ENCODE results near the gene BABAM1. TPM values are rescaled to one million over a fixed set of nuclear protein-coding genes. Genes with fewer than 3 reads are reported as not detected.

The BABAM1 gene
- total and polyA plus RNA-seq, 3 donors from 2014 or later = 93.2 to 110 (median 95.4) TPM

- Histone ChIP-seq H3K27ac (peak overlapping the region; percentile 64 to 74), H3K4me1 (peaks cover 29% of the 10 kb centered on the region), H3K36me3 (ENCODE audit: low read depth, missing control alignments) (no peaks in the 10 kb centered on the region), H3K9me3 (no peaks in the 10 kb centered on the region), H3K27me3 (no peaks in the 10 kb centered on the region), H3K4me3 (peak overlapping the region; percentile 79 to 98)
- no peak for DNase-seq
- intact Hi-C loops (cut with DNase I; ENCODE audit: low total_unique reads) = no loop called here
- 6% methylated on average over 13 to 23 of the region's 23 CpGs for WGBS, 2 donors
- no peak for TF ChIP-seq POLR2A (IDR thresholded peaks at IDR 0.05)
- TF ChIP-seq, protein P1, sequence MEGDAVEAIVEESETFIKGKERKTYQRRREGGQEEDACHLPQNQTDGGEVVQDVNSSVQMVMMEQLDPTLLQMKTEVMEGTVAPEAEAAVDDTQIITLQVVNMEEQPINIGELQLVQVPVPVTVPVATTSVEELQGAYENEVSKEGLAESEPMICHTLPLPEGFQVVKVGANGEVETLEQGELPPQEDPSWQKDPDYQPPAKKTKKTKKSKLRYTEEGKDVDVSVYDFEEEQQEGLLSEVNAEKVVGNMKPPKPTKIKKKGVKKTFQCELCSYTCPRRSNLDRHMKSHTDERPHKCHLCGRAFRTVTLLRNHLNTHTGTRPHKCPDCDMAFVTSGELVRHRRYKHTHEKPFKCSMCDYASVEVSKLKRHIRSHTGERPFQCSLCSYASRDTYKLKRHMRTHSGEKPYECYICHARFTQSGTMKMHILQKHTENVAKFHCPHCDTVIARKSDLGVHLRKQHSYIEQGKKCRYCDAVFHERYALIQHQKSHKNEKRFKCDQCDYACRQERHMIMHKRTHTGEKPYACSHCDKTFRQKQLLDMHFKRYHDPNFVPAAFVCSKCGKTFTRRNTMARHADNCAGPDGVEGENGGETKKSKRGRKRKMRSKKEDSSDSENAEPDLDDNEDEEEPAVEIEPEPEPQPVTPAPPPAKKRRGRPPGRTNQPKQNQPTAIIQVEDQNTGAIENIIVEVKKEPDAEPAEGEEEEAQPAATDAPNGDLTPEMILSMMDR (IDR thresholded peaks at IDR 0.05) = no peak
Observed at GRCh38 chr19:17309965-17310461, 42.8 kb downstream of the BABAM1 start.

GRCh38 chr19:17311455-17312188, 44.4 kb downstream of the BABAM1 start:
- no peak for DNase-seq
- Histone ChIP-seq H3K4me3 (no peak overlapping the region), H3K27me3 (no peaks in the 10 kb centered on the region), H3K36me3 (ENCODE audit: low read depth, missing control alignments) (no peaks in the 10 kb centered on the region), H3K9me3 (no peaks in the 10 kb centered on the region), H3K27ac (no peak overlapping the region), H3K4me1 (peaks cover 23% of the 10 kb centered on the region)
- 64 to 78% methylated on average over 8 to 11 of the region's 11 CpGs for WGBS, 2 donors
- intact Hi-C loops (cut with DNase I; ENCODE audit: low total_unique reads) = no loop called here
- TF ChIP-seq POLR2A (IDR thresholded peaks at IDR 0.05) = no peak
- TF ChIP-seq, protein P1 (IDR thresholded peaks at IDR 0.05) = no peak

- DNase-seq = no peak
- Histone ChIP-seq H3K4me1 (peaks cover 16% of the 10 kb centered on the region), H3K9me3 (no peaks in the 10 kb centered on the region), H3K4me3 (no peak overlapping the region), H3K27me3 (no peaks in the 10 kb centered on the region), H3K27ac (no peak overlapping the region), H3K36me3 (ENCODE audit: low read depth, missing control alignments) (no peaks in the 10 kb centered on the region)
- 76 to 77% methylated on average over 11 to 20 of the region's 20 CpGs for WGBS, 2 donors
- intact Hi-C loops (cut with DNase I; ENCODE audit: low total_unique reads) = no loop called here
- TF ChIP-seq, protein P1 (IDR thresholded peaks at IDR 0.05) = no peak
- no peak for TF ChIP-seq POLR2A (IDR thresholded peaks at IDR 0.05)
Observed at GRCh38 chr19:17312189-17313113, 45.2 kb downstream of the BABAM1 start.

- no peaks in the 10 kb centered on the region for H3K36me3 ChIP-seq (ENCODE audit: low read depth, missing control alignments)
- peaks cover 16% of the 10 kb centered on the region for H3K4me1 ChIP-seq
- WGBS, 2 donors = 88 to 94% methylated on average over 7 to 19 of the region's 19 CpGs
- no peaks in the 10 kb centered on the region for H3K9me3 ChIP-seq
- TF ChIP-seq, protein P1 (IDR thresholded peaks at IDR 0.05) = no peak
- no peak for TF ChIP-seq POLR2A (IDR thresholded peaks at IDR 0.05)
- H3K4me3 ChIP-seq = no peak overlapping the region
- no peak overlapping the region for H3K27ac ChIP-seq
- intact Hi-C loops (cut with DNase I; ENCODE audit: low total_unique reads) = no loop called here
- no peaks in the 10 kb centered on the region for H3K27me3 ChIP-seq
- no peak for DNase-seq
Observed at GRCh38 chr19:17314007-17314593, 46.9 kb downstream of the BABAM1 start.
